ENCODE results near the gene WIPF3.
"Not testable (repeated sequence)": the region's sequence is repeated elsewhere in the genome, so short reads cannot be mapped to it uniquely, and the experiment has no call there.

DNA sequence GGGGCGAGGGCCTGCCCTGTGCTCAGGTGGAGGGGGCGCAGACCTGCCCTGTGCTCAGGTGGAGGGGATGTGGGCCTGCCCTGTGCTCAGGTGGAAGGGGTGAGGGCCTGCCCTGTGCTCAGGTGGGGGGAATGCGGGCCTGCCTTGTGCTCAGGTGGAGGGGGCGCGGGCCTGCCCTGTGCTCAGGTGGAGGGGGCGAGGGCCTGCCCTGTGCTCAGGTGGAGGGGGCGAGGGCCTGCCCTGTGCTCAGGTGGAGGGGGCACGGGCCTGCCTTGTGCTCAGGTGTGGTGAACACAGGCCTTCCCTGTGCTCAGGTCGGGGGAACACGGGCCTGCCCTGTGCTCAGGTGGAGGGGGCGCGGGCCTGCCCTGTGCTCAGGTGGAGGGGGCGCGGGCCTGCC, 84.5 kb downstream of the WIPF3 start:
- TF ChIP-seq RFX5, BHLHE40, POLR2A, MAFK (IDR thresholded peaks at IDR 0.05; ENCODE audit: low read depth, low read length): not testable (repeated sequence)
- TF ChIP-seq, protein P1, sequence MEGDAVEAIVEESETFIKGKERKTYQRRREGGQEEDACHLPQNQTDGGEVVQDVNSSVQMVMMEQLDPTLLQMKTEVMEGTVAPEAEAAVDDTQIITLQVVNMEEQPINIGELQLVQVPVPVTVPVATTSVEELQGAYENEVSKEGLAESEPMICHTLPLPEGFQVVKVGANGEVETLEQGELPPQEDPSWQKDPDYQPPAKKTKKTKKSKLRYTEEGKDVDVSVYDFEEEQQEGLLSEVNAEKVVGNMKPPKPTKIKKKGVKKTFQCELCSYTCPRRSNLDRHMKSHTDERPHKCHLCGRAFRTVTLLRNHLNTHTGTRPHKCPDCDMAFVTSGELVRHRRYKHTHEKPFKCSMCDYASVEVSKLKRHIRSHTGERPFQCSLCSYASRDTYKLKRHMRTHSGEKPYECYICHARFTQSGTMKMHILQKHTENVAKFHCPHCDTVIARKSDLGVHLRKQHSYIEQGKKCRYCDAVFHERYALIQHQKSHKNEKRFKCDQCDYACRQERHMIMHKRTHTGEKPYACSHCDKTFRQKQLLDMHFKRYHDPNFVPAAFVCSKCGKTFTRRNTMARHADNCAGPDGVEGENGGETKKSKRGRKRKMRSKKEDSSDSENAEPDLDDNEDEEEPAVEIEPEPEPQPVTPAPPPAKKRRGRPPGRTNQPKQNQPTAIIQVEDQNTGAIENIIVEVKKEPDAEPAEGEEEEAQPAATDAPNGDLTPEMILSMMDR (conservative IDR thresholded peaks at IDR 0.05; ENCODE audit: low read depth, low read length) = not testable (repeated sequence)

Data from IMR-90 (cell line).